DMS153 (cell line): Measurements from ENCODE around the gene TSPAN5.
"Not testable (repeated sequence)": the region's sequence is repeated elsewhere in the genome, so short reads cannot be mapped to it uniquely, and the experiment has no call there.

ENCODE experiments used
- DNase-seq: peaks from one replicate; lab custom pipeline; 2025; lab: John Stamatoyannopoulos, UW

Gene TSPAN5

GRCh38 chr4:98496152-98496845 is 162.1 kb downstream of the TSPAN5 start:
- no peak for DNase-seq

GRCh38 chr4:98493296-98493695 is 165.1 kb downstream of the TSPAN5 start:
- DNase-seq: no peak

GRCh38 chr4:98491899-98492559 is 166.4 kb downstream of the TSPAN5 start:
- DNase-seq: no peak

- DNase-seq: no peak
Measured at GRCh38 chr4:98490251-98490650, 168.2 kb downstream of the TSPAN5 start.

GRCh38 chr4:98485816-98486345 is 172.5 kb downstream of the TSPAN5 start:
- DNase-seq: no peak

GRCh38 chr4:98484031-98484430 is 174.4 kb downstream of the TSPAN5 start:
- DNase-seq: no peak

- DNase-seq: no peak
Measured at GRCh38 chr4:98482847-98483806, 175.3 kb downstream of the TSPAN5 start.

GRCh38 chr4:98482503-98482846 is 175.9 kb downstream of the TSPAN5 start:
- DNase-seq: no peak

GRCh38 chr4:98481167-98481566 is 177.2 kb downstream of the TSPAN5 start:
- no peak for DNase-seq

- DNase-seq: no peak
Measured at GRCh38 chr4:98480535-98480934, 177.9 kb downstream of the TSPAN5 start.

GRCh38 chr4:98479590-98479989 is 178.8 kb downstream of the TSPAN5 start:
- not testable (repeated sequence) for DNase-seq

- DNase-seq: no peak
Measured at GRCh38 chr4:98476891-98477290, 181.5 kb downstream of the TSPAN5 start.

- DNase-seq: no peak
Measured at GRCh38 chr4:98474408-98474844, 184.0 kb downstream of the TSPAN5 start.

GRCh38 chr4:98473046-98473445 is 185.4 kb downstream of the TSPAN5 start:
- DNase-seq: no peak

- no peak for DNase-seq
Measured at GRCh38 chr4:98470831-98471230, 187.6 kb downstream of the TSPAN5 start.

- no peak for DNase-seq
Measured at GRCh38 chr4:98470366-98470765, 188.0 kb downstream of the TSPAN5 start.

- no peak for DNase-seq
Measured at GRCh38 chr4:98469771-98470170, 188.6 kb downstream of the TSPAN5 start.

GRCh38 chr4:98468709-98469108 is 189.7 kb downstream of the TSPAN5 start:
- no peak for DNase-seq

- DNase-seq: peak; percentile 79
Measured at GRCh38 chr4:98467627-98468072, 190.8 kb downstream of the TSPAN5 start.

GRCh38 chr4:98466868-98467599 is 191.4 kb downstream of the TSPAN5 start:
- DNase-seq: no peak

- DNase-seq: no peak
Measured at GRCh38 chr4:98462487-98462886, 195.9 kb downstream of the TSPAN5 start.
